HAP-1 (cell line): Measurements from ENCODE around the gene RNF114.
A peak's percentile ranks its signal among the peaks of the same experiment; 100 is the strongest.

Experiments
- DNase-seq, 2 experiments: peaks; one replicate each; pipeline ENCODE4 v3.0.0-alpha.2; 2016 to 2020; ENCODE audit warnings: low spot score in 2 of 2
- H3K27me3 ChIP-seq: fragments of 250-450 bp; sonication (Bioruptor Pico); 2 replicates; pipeline ENCODE4 v1.5.1; 2020; ENCODE audit warnings: low read depth, mild to moderate bottlenecking, moderate library complexity
- H3K36me3 ChIP-seq: fragments of 250-450 bp; sonication (Bioruptor Pico); replicated peaks from 2 replicates; pipeline ENCODE4 v1.5.1; 2020; ENCODE audit warnings: mild to moderate bottlenecking
- H3K4me1 ChIP-seq: fragments of 250-450 bp; sonication (Bioruptor Pico); 2 replicates; pipeline ENCODE4 v1.5.1; 2020; ENCODE audit warnings: mild to moderate bottlenecking
- H3K4me3 ChIP-seq: fragments of 250-450 bp; sonication (Bioruptor Pico); 2 replicates; pipeline ENCODE4 v1.5.1; 2020; ENCODE audit warnings: mild to moderate bottlenecking, moderate library complexity
- H3K9me3 ChIP-seq: fragments of 250-450 bp; sonication (Bioruptor Pico); 2 replicates; pipeline ENCODE4 v1.5.1; 2020; ENCODE audit warnings: mild to moderate bottlenecking, moderate library complexity
- in situ Hi-C: fragments of 300-500 bp; cut with MboI; formaldehyde crosslinking; loops from 3 replicates; pipeline ENCODE4 v1.14.3; 2020; ENCODE audit warnings: low sequenced_read_pairs, inconsistent platforms, mixed read lengths

Gene RNF114

GRCh38 chr20:49928411-49929141 is 7.6 kb upstream of the RNF114 start:
- DNase-seq = peak; percentile 78 to 87
- no peaks in the 10 kb centered on the region; the same call in 1 of the 2 replicates for H3K36me3 ChIP-seq
- in situ Hi-C loops = loop anchor here (10.0 kb wide), 1 partner anchor 594 kb away; no protein-coding TSS in a partner anchor
- no peaks in the 10 kb centered on the region; the same call in 1 of the 2 replicates for H3K9me3 ChIP-seq
- no peaks in the 10 kb centered on the region for H3K27me3 ChIP-seq
- H3K4me1 ChIP-seq = peaks cover 11% of the 10 kb centered on the region; the same call in 1 of the 2 replicates
- H3K4me3 ChIP-seq = no peak overlapping the region

- in situ Hi-C loops = loop anchor here (10.0 kb wide), 1 partner anchor 594 kb away; no protein-coding TSS in a partner anchor
- Histone ChIP-seq H3K4me1 (peaks cover 11% of the 10 kb centered on the region; the same call in 1 of the 2 replicates), H3K36me3 (no peaks in the 10 kb centered on the region; the same call in 1 of the 2 replicates), H3K27me3 (no peaks in the 10 kb centered on the region), H3K9me3 (no peaks in the 10 kb centered on the region; the same call in 1 of the 2 replicates), H3K4me3 (no peak overlapping the region)
- no peak for DNase-seq
These were observed 7.1 kb upstream of the RNF114 start for GRCh38 chr20:49929142-49929494.

GRCh38 chr20:49935746-49936152 is 448 bp upstream of the RNF114 start:
- H3K4me1 ChIP-seq = peaks cover 17% of the 10 kb centered on the region
- in situ Hi-C loops = no loop called here
- no peaks in the 10 kb centered on the region for H3K27me3 ChIP-seq
- H3K9me3 ChIP-seq = no peaks in the 10 kb centered on the region
- no peak for DNase-seq
- peak overlapping the region; percentile 98 for H3K4me3 ChIP-seq
- H3K36me3 ChIP-seq = peaks cover 16% of the 10 kb centered on the region

- Histone ChIP-seq H3K36me3 (peaks cover 31% of the 10 kb centered on the region), H3K27me3 (no peaks in the 10 kb centered on the region), H3K4me3 (peak overlapping the region; percentile 98), H3K4me1 (peaks cover 17% of the 10 kb centered on the region), H3K9me3 (no peaks in the 10 kb centered on the region)
- DNase-seq = no peak
- in situ Hi-C loops = no loop called here
These were observed 1.1 kb downstream of the RNF114 start for GRCh38 chr20:49937027-49937929.

GRCh38 chr20:49938173-49939163 is 2.3 kb downstream of the RNF114 start:
- no peak for DNase-seq
- H3K4me3 ChIP-seq = peak overlapping the region; percentile 98; the same call in 1 of the 2 replicates
- in situ Hi-C loops = no loop called here

GRCh38 chr20:49941456-49941855 is 5.3 kb downstream of the RNF114 start:
- peaks cover 66% of the 10 kb centered on the region for H3K36me3 ChIP-seq
- H3K27me3 ChIP-seq = no peaks in the 10 kb centered on the region
- no peaks in the 10 kb centered on the region for H3K9me3 ChIP-seq
- peaks cover 12% of the 10 kb centered on the region for H3K4me1 ChIP-seq
- no peak for DNase-seq
- in situ Hi-C loops = no loop called here
- H3K4me3 ChIP-seq = no peak overlapping the region

More at GRCh38 chr20:49938173-49939163, 2.3 kb downstream of the RNF114 start:
- Histone ChIP-seq H3K27me3 (no peaks in the 10 kb centered on the region), H3K36me3 (peaks cover 42% of the 10 kb centered on the region), H3K4me1 (peaks cover 17% of the 10 kb centered on the region), H3K9me3 (no peaks in the 10 kb centered on the region)

GRCh38 chr20:49942303-49942702 is 6.1 kb downstream of the RNF114 start:
- Histone ChIP-seq H3K36me3 (peaks cover 70% of the 10 kb centered on the region), H3K4me1 (peaks cover 10% of the 10 kb centered on the region), H3K27me3 (no peaks in the 10 kb centered on the region), H3K9me3 (no peaks in the 10 kb centered on the region), H3K4me3 (no peak overlapping the region)
- in situ Hi-C loops = no loop called here
- DNase-seq = no peak

- Histone ChIP-seq H3K4me3 (no peak overlapping the region), H3K4me1 (peaks cover 4% of the 10 kb centered on the region), H3K9me3 (no peaks in the 10 kb centered on the region), H3K27me3 (no peaks in the 10 kb centered on the region), H3K36me3 (peaks cover 73% of the 10 kb centered on the region)
- no peak for DNase-seq
- in situ Hi-C loops = no loop called here
These were observed 6.7 kb downstream of the RNF114 start for GRCh38 chr20:49942942-49943341.

- H3K4me3 ChIP-seq = no peak overlapping the region
- peaks cover 82% of the 10 kb centered on the region for H3K36me3 ChIP-seq
- DNase-seq = no peak
- H3K4me1 ChIP-seq = no peaks in the 10 kb centered on the region
- H3K27me3 ChIP-seq = no peaks in the 10 kb centered on the region
- in situ Hi-C loops = no loop called here
- H3K9me3 ChIP-seq = no peaks in the 10 kb centered on the region
These were observed 9.1 kb downstream of the RNF114 start for GRCh38 chr20:49945306-49945700.

- Histone ChIP-seq H3K9me3 (no peaks in the 10 kb centered on the region), H3K36me3 (peaks cover 85% of the 10 kb centered on the region), H3K27me3 (no peaks in the 10 kb centered on the region), H3K4me3 (no peak overlapping the region), H3K4me1 (no peaks in the 10 kb centered on the region)
- in situ Hi-C loops = no loop called here
- no peak for DNase-seq
These were observed 9.7 kb downstream of the RNF114 start for GRCh38 chr20:49945701-49946477.

GRCh38 chr20:49948178-49948577 is 12.0 kb downstream of the RNF114 start:
- no peaks in the 10 kb centered on the region for H3K9me3 ChIP-seq
- no peak overlapping the region for H3K4me3 ChIP-seq
- H3K36me3 ChIP-seq = peaks cover 84% of the 10 kb centered on the region
- H3K27me3 ChIP-seq = no peaks in the 10 kb centered on the region
- H3K4me1 ChIP-seq = no peaks in the 10 kb centered on the region
- no peak for DNase-seq
- in situ Hi-C loops = no loop called here

- H3K27me3 ChIP-seq = no peaks in the 10 kb centered on the region
These were observed 12.8 kb downstream of the RNF114 start for GRCh38 chr20:49948809-49949507.

More at GRCh38 chr20:49948809-49949507, 12.8 kb downstream of the RNF114 start:
- no peak for DNase-seq
- H3K4me1 ChIP-seq = no peaks in the 10 kb centered on the region
- in situ Hi-C loops = no loop called here
- H3K9me3 ChIP-seq = no peaks in the 10 kb centered on the region
- H3K36me3 ChIP-seq = peaks cover 88% of the 10 kb centered on the region
- no peak overlapping the region for H3K4me3 ChIP-seq
